Neural cell (in vitro differentiated cells): ENCODE data around the gene TXN. TPM values are rescaled to one million over a fixed set of nuclear protein-coding genes. Genes with fewer than 3 reads are reported as not detected.

ENCODE experiments used
- H2AFZ ChIP-seq: fragments of 200-600, 300-800 bp; sonication (generic), shearing (Covaris generic); 2 replicates; pipeline ENCODE4 v1.6.0; 2014; ENCODE audit warnings: low read depth, mild to moderate bottlenecking, antibody characterized with exemption, low read length, moderate library complexity
- H3F3A ChIP-seq: fragments of 200-600 bp; shearing (Covaris generic); 2 replicates; pipeline ENCODE4 v1.6.1; 2016; ENCODE audit warnings: mild to moderate bottlenecking, moderate library complexity, mixed read lengths, antibody characterized with exemption, low read length; ENCODE audit not compliant: insufficient read depth, poor library complexity, severe bottlenecking
- H3K27ac ChIP-seq: fragments of 200-600, 300-800 bp; sonication (generic), shearing (Covaris generic); 2 replicates; pipeline ENCODE4 v1.5.1; 2014; ENCODE audit warnings: mild to moderate bottlenecking, low read length, moderate library complexity
- H3K27me3 ChIP-seq: fragments of 300-800, 200-600 bp; sonication (generic), shearing (Covaris generic); 2 replicates; pipeline ENCODE4 v1.6.0; 2014; ENCODE audit warnings: mild to moderate bottlenecking, low read depth, low read length, moderate library complexity; ENCODE audit not compliant: insufficient read depth
- H3K36me3 ChIP-seq: fragments of 300-800, 200-600 bp; sonication (generic), shearing (Covaris generic); 2 replicates; pipeline ENCODE4 v1.5.1; 2014; ENCODE audit warnings: mild to moderate bottlenecking, antibody characterized with exemption, low read length, moderate library complexity; ENCODE audit not compliant: insufficient read depth
- H3K4me2 ChIP-seq: fragments of 300-800, 200-600 bp; sonication (generic), shearing (Covaris generic); 2 replicates; pipeline ENCODE4 v1.6.0; 2014; ENCODE audit warnings: mild to moderate bottlenecking, low read length
- H3K4me3 ChIP-seq: fragments of 300-800, 200-600 bp; sonication (generic), shearing (Covaris generic); 2 replicates; pipeline ENCODE4 v1.5.1; 2014; ENCODE audit warnings: mild to moderate bottlenecking, low read length, moderate library complexity
- H3K79me2 ChIP-seq: fragments of 200-600 bp; shearing (Covaris generic); replicated peaks from 2 replicates; pipeline ENCODE4 v1.6.0; 2014; ENCODE audit warnings: mild to moderate bottlenecking, low read length, moderate library complexity; ENCODE audit not compliant: insufficient read depth
- H3K9ac ChIP-seq: fragments of 300-800, 200-600 bp; sonication (generic), shearing (Covaris generic); 2 replicates; pipeline ENCODE4 v1.6.1; 2016; ENCODE audit warnings: mild to moderate bottlenecking, low read length, mixed read lengths
- H3K9me2 ChIP-seq: fragments of 200-600 bp; shearing (Covaris generic); 2 replicates; pipeline ENCODE4 v1.6.1; 2016; ENCODE audit warnings: mild to moderate bottlenecking, low read length, mixed read lengths; ENCODE audit not compliant: insufficient read depth
- H3K9me3 ChIP-seq: fragments of 200-600, 300-800 bp; sonication (generic), shearing (Covaris generic); 2 replicates; pipeline ENCODE4 v1.6.1; 2016; ENCODE audit warnings: mild to moderate bottlenecking, mixed run types, low read length, moderate library complexity, mixed read lengths
- H4K20me1 ChIP-seq: fragments of 200-600 bp; shearing (Covaris generic); 2 replicates; pipeline ENCODE4 v1.6.1; 2016; ENCODE audit warnings: mild to moderate bottlenecking, mixed run types; ENCODE audit not compliant: insufficient read depth
- EP300 ChIP-seq: fragments of 450-650 bp; conservative IDR thresholded peaks from 2 replicates; pipeline ENCODE4 v1.6.1; 2014; ENCODE audit warnings: antibody characterized with exemption, mild to moderate bottlenecking, moderate library complexity; ENCODE audit not compliant: poor library complexity, severe bottlenecking
- EZH2 ChIP-seq: fragments of 200-600, 300-800 bp; shearing (Covaris generic), sonication (generic); IDR thresholded peaks from 2 replicates; pipeline ENCODE4 v1.6.1; 2014; ENCODE audit warnings: antibody characterized with exemption, low read length, borderline replicate concordance, mild to moderate bottlenecking; ENCODE audit not compliant: insufficient read depth, poor library complexity, severe bottlenecking
- MXI1 ChIP-seq: fragments of 450-650 bp; conservative IDR thresholded peaks from 2 replicates; pipeline ENCODE4 v1.6.1; 2014; ENCODE audit warnings: antibody characterized with exemption, mild to moderate bottlenecking; ENCODE audit not compliant: poor library complexity, severe bottlenecking
- POLR2AphosphoS5 ChIP-seq: IDR thresholded peaks from 2 replicates; pipeline ENCODE4 v1.6.1; 2012
- RAD21 ChIP-seq: fragments of 450-650 bp; conservative IDR thresholded peaks from 2 replicates; pipeline ENCODE4 v1.6.1; 2014; ENCODE audit warnings: antibody characterized with exemption, mild to moderate bottlenecking, moderate library complexity
- REST ChIP-seq: IDR thresholded peaks from 2 replicates; pipeline ENCODE4 v1.6.1; 2012; ENCODE audit warnings: borderline replicate concordance
- SMC3 ChIP-seq: fragments of 450-650 bp; conservative IDR thresholded peaks from 2 replicates; pipeline ENCODE4 v1.6.1; 2014; ENCODE audit warnings: antibody characterized with exemption, mild to moderate bottlenecking, moderate library complexity; ENCODE audit not compliant: poor library complexity
- TAF1 ChIP-seq: IDR thresholded peaks from 2 replicates; pipeline ENCODE4 v1.6.1; 2012; ENCODE audit warnings: low read depth
- polyA plus RNA-seq: library from polyadenylated mRNA; depleted of rRNA; stranded (reverse); fragments of >200 nt; gene quantifications from 2 replicates; pipeline ENCODE4 v1.2.3, GENCODE V29; 2014
- TF ChIP-seq, protein P1 (sequence below): fragments of 450-650 bp; IDR thresholded peaks from 2 replicates; pipeline ENCODE4 v1.5.1; 2014; ENCODE audit warnings: antibody characterized with exemption, mild to moderate bottlenecking, moderate library complexity; ENCODE audit not compliant: poor library complexity, severe bottlenecking

The TXN gene
- polyA plus RNA-seq, 1 donor from 2014 or later: 304 TPM

- Histone ChIP-seq H3F3A (no peaks in the 10 kb centered on the region), H3K27me3 (no peaks in the 10 kb centered on the region), H4K20me1 (no peaks in the 10 kb centered on the region), H2AFZ (no peak overlapping the region), H3K9me2 (no peaks in the 10 kb centered on the region), H3K9me3 (no peaks in the 10 kb centered on the region), H3K79me2 (no peaks in the 10 kb centered on the region), H3K4me2 (no peak overlapping the region), H3K36me3 (no peaks in the 10 kb centered on the region), H3K4me3 (no peak overlapping the region), H3K9ac (no peak overlapping the region), H3K27ac (no peak overlapping the region)
- TF ChIP-seq EP300 (no peak), MXI1 (no peak), TAF1 (no peak), EZH2 (no peak), POLR2AphosphoS5 (no peak), REST (no peak), SMC3 (no peak), RAD21 (no peak)
- TF ChIP-seq, protein P1, sequence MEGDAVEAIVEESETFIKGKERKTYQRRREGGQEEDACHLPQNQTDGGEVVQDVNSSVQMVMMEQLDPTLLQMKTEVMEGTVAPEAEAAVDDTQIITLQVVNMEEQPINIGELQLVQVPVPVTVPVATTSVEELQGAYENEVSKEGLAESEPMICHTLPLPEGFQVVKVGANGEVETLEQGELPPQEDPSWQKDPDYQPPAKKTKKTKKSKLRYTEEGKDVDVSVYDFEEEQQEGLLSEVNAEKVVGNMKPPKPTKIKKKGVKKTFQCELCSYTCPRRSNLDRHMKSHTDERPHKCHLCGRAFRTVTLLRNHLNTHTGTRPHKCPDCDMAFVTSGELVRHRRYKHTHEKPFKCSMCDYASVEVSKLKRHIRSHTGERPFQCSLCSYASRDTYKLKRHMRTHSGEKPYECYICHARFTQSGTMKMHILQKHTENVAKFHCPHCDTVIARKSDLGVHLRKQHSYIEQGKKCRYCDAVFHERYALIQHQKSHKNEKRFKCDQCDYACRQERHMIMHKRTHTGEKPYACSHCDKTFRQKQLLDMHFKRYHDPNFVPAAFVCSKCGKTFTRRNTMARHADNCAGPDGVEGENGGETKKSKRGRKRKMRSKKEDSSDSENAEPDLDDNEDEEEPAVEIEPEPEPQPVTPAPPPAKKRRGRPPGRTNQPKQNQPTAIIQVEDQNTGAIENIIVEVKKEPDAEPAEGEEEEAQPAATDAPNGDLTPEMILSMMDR: no peak
These were observed 10.5 kb upstream of the TXN start for GRCh38 chr9:110266795-110267194.

GRCh38 chr9:110261632-110262031 lies 5.3 kb upstream of the TXN start:
- no peaks in the 10 kb centered on the region for H3F3A ChIP-seq
- H3K9me3 ChIP-seq: no peaks in the 10 kb centered on the region
- no peak overlapping the region for H3K4me2 ChIP-seq
- no peaks in the 10 kb centered on the region for H3K27me3 ChIP-seq
- H3K4me3 ChIP-seq: no peak overlapping the region
- no peaks in the 10 kb centered on the region for H3K9me2 ChIP-seq
- no peaks in the 10 kb centered on the region for H4K20me1 ChIP-seq
- H3K36me3 ChIP-seq: no peaks in the 10 kb centered on the region
- no peak overlapping the region for H3K9ac ChIP-seq
- H3K79me2 ChIP-seq: no peaks in the 10 kb centered on the region
- H3K27ac ChIP-seq: no peak overlapping the region
- TF ChIP-seq RAD21: no peak
- TF ChIP-seq TAF1: no peak
- TF ChIP-seq EP300: no peak
- no peak for TF ChIP-seq SMC3
- TF ChIP-seq REST: no peak
- TF ChIP-seq POLR2AphosphoS5: no peak
- no peak overlapping the region for H2AFZ ChIP-seq
